WERI-Rb-1 (cell line): ENCODE measurements around the gene FMO1.

Source experiments
- DNase-seq: peaks from one replicate; pipeline ENCODE4 v3.0.0-alpha.2; 2020
- H3K27ac ChIP-seq: fragments of 250-450 bp; sonication (Bioruptor Pico); 2 replicates; pipeline ENCODE4 v1.5.1; 2020; ENCODE audit warnings: mild to moderate bottlenecking, moderate library complexity
- H3K27me3 ChIP-seq: fragments of 250-450 bp; sonication (Bioruptor Pico); 2 replicates; pipeline ENCODE4 v1.5.1; 2021; ENCODE audit warnings: mild to moderate bottlenecking, low read depth, moderate library complexity; ENCODE audit not compliant: insufficient read depth, severe bottlenecking
- H3K36me3 ChIP-seq: fragments of 250-450 bp; sonication (Bioruptor Pico); 2 replicates; pipeline ENCODE4 v1.5.1; 2020; ENCODE audit warnings: mild to moderate bottlenecking, moderate library complexity
- H3K4me3 ChIP-seq: 2 replicates; pipeline ENCODE4 v1.5.1; 2011; ENCODE audit warnings: low read depth, mild to moderate bottlenecking, control low read depth, low read length
- H3K9me3 ChIP-seq: fragments of 250-450 bp; sonication (Bioruptor Pico); 2 replicates; pipeline ENCODE4 v1.5.1; 2021; ENCODE audit warnings: mild to moderate bottlenecking, moderate library complexity; ENCODE audit not compliant: severe bottlenecking
- CTCF ChIP-seq: IDR thresholded peaks from 2 replicates; pipeline ENCODE4 v1.5.1; 2011; ENCODE audit warnings: low read depth, mild to moderate bottlenecking, control low read depth, inconsistent platforms, low read length

FMO1 gene

GRCh38 chr1:171295821-171296220 is 47.5 kb downstream of the FMO1 start:
- no peak for TF ChIP-seq CTCF
- no peak overlapping the region for H3K27ac ChIP-seq
- peaks cover 11% of the 10 kb centered on the region for H3K9me3 ChIP-seq
- no peaks in the 10 kb centered on the region for H3K36me3 ChIP-seq
- H3K4me3 ChIP-seq: no peak overlapping the region
- H3K27me3 ChIP-seq: no peaks in the 10 kb centered on the region
- DNase-seq: no peak

- Histone ChIP-seq H3K9me3 (peaks cover 15% of the 10 kb centered on the region), H3K36me3 (no peaks in the 10 kb centered on the region), H3K4me3 (no peak overlapping the region), H3K27ac (no peak overlapping the region), H3K27me3 (no peaks in the 10 kb centered on the region)
- DNase-seq: no peak
- TF ChIP-seq CTCF: no peak
Measured at GRCh38 chr1:171296897-171297296, 48.6 kb downstream of the FMO1 start.

- DNase-seq: no peak
- no peak overlapping the region for H3K27ac ChIP-seq
Measured at GRCh38 chr1:171298696-171299095, 50.4 kb downstream of the FMO1 start.

GRCh38 chr1:171299342-171299741 is 51.0 kb downstream of the FMO1 start:
- DNase-seq: no peak
- H3K9me3 ChIP-seq: peaks cover 15% of the 10 kb centered on the region
- no peak overlapping the region for H3K27ac ChIP-seq
- H3K4me3 ChIP-seq: no peak overlapping the region
- no peak for TF ChIP-seq CTCF
- no peaks in the 10 kb centered on the region for H3K27me3 ChIP-seq
- no peaks in the 10 kb centered on the region for H3K36me3 ChIP-seq

More at GRCh38 chr1:171298696-171299095, 50.4 kb downstream of the FMO1 start:
- TF ChIP-seq CTCF: no peak
- Histone ChIP-seq H3K36me3 (no peaks in the 10 kb centered on the region), H3K4me3 (no peak overlapping the region), H3K9me3 (peaks cover 15% of the 10 kb centered on the region), H3K27me3 (no peaks in the 10 kb centered on the region)

GRCh38 chr1:171300401-171300800 is 52.1 kb downstream of the FMO1 start:
- H3K27me3 ChIP-seq: no peaks in the 10 kb centered on the region
- peaks cover 15% of the 10 kb centered on the region for H3K9me3 ChIP-seq
- no peak for DNase-seq
- no peak overlapping the region for H3K27ac ChIP-seq
- H3K36me3 ChIP-seq: no peaks in the 10 kb centered on the region
- TF ChIP-seq CTCF: no peak
- H3K4me3 ChIP-seq: no peak overlapping the region

GRCh38 chr1:171310661-171311087 is 62.4 kb downstream of the FMO1 start:
- H3K36me3 ChIP-seq: no peaks in the 10 kb centered on the region
- H3K4me3 ChIP-seq: no peak overlapping the region
- H3K9me3 ChIP-seq: peaks cover 3% of the 10 kb centered on the region
- no peak overlapping the region for H3K27ac ChIP-seq
- no peak for TF ChIP-seq CTCF
- DNase-seq: no peak
- H3K27me3 ChIP-seq: no peaks in the 10 kb centered on the region
